GM12878 (cell line): ENCODE measurements around the gene TSPAN11. TPM values are rescaled to one million over a fixed set of nuclear protein-coding genes. Genes with fewer than 3 reads are reported as not detected.

ENCODE experiments used
- ATAC-seq: fragments of 200-7000 bp; cut with Tn5 transposase; 3 replicates; pipeline ENCODE4 v1.9.1; 2020; ENCODE audit warnings: mild to moderate bottlenecking, moderate library complexity
- BruUV-seq: library from RNA; stranded (reverse); fragments of 400-500 nt; replicated peaks from 2 replicates; lab custom pipeline; 2021; lab: Mats Ljungman, UMichigan
- CTCF ChIA-PET: fragments of 300-600 bp; sonication (Branson Sonifier 250); formaldehyde crosslinking; extraction: SDS; loops from one replicate; lab custom pipeline; 2021; ENCODE audit warnings: inconsistent platforms; lab: Yijun Ruan, JAX
- POLR2A ChIA-PET: fragments of 350-600 bp; formaldehyde crosslinking; extraction: SDS; loops from one replicate; lab custom pipeline; 2021; ENCODE audit warnings: inconsistent platforms; lab: Charles Lee
- RAD21 ChIA-PET: fragments of 300-600 bp; sonication (Branson Sonifier 250); formaldehyde crosslinking; loops from one replicate; lab custom pipeline; 2023; ENCODE audit warnings: antibody characterized with exemption; ENCODE audit not compliant: unreplicated experiment; lab: Charles Lee
- SMC1A ChIA-PET: fragments of 300-600 bp; sonication (Branson Sonifier 250); formaldehyde crosslinking; loops from one replicate; lab custom pipeline; 2023; ENCODE audit not compliant: unreplicated experiment, uncharacterized antibody; lab: Charles Lee
- DNase-seq: peaks from one replicate; pipeline ENCODE4 v3.0.0-alpha.2; 2011; ENCODE audit warnings: low read depth, low spot score
- FAIRE-seq: peaks from 3 replicates; lab custom pipeline; 2011; peaks lifted over from hg19 to GRCh38; lab: Jason Lieb, UNC
- H2AFZ ChIP-seq: 2 replicates; pipeline ENCODE4 v1.6.0; 2011; ENCODE audit warnings: low read depth, low read length, control low read depth; ENCODE audit not compliant: control insufficient read depth
- H3K27ac ChIP-seq: 2 replicates; pipeline ENCODE4 v1.5.1; 2011; ENCODE audit warnings: control low read depth; ENCODE audit not compliant: control insufficient read depth, insufficient read depth
- H3K27me3 ChIP-seq, 2 experiments: replicated peaks in 1 of 2; 2 replicates each; pipeline versions ENCODE4 v1.6.0 to v1.6.1; 2011; ENCODE audit warnings: low read length in 1 of 2; ENCODE audit not compliant: control insufficient read depth in 2 of 2, insufficient read depth in 2 of 2
- H3K36me3 ChIP-seq, 2 experiments: 2 replicates each; pipeline ENCODE4 v1.5.1; 2011; ENCODE audit warnings: low read length in 1 of 2; ENCODE audit not compliant: control insufficient read depth in 2 of 2, insufficient read depth in 2 of 2
- H3K4me1 ChIP-seq: 2 replicates; pipeline ENCODE4 v1.6.1; 2011; ENCODE audit warnings: mild to moderate bottlenecking, low read length, moderate library complexity, mixed read lengths; ENCODE audit not compliant: control insufficient read depth, insufficient read depth
- H3K4me2 ChIP-seq: 2 replicates; pipeline ENCODE4 v1.6.0; 2011; ENCODE audit warnings: control low read depth; ENCODE audit not compliant: control insufficient read depth, insufficient read depth
- H3K4me3 ChIP-seq: fragments of 200-600 bp; sonication (generic); 2 replicates; pipeline ENCODE4 v1.5.1; 2016
- H3K79me2 ChIP-seq: 2 replicates; pipeline ENCODE4 v1.6.0; 2011; ENCODE audit warnings: low read length; ENCODE audit not compliant: control insufficient read depth, insufficient read depth
- H3K9ac ChIP-seq: 2 replicates; pipeline ENCODE4 v1.8.0; 2011; ENCODE audit warnings: low read length, control low read depth, mixed read lengths; ENCODE audit not compliant: control insufficient read depth, insufficient read depth
- H3K9me3 ChIP-seq: replicated peaks from 3 replicates; pipeline ENCODE4 v1.5.1; 2011; ENCODE audit warnings: mild to moderate bottlenecking, low read length; ENCODE audit not compliant: control insufficient read depth, insufficient read depth
- H4K20me1 ChIP-seq: 2 replicates; pipeline ENCODE4 v1.6.0; 2011; ENCODE audit not compliant: control insufficient read depth, insufficient read depth
- CBX3 ChIP-seq: fragments of 200-600 bp; sonication (generic); IDR thresholded peaks from 2 replicates; pipeline ENCODE4 v1.6.1; 2016; ENCODE audit warnings: low read depth, borderline replicate concordance
- CHD2 ChIP-seq: IDR thresholded peaks from 2 replicates; pipeline ENCODE4 v1.6.1; 2011; ENCODE audit warnings: low read depth, low read length, improper control_type of control experiment, borderline replicate concordance
- FOS ChIP-seq: IDR thresholded peaks from 3 replicates; pipeline ENCODE4 v1.6.1; 2011; ENCODE audit warnings: borderline replicate concordance; ENCODE audit not compliant: insufficient read length; ENCODE audit errors: extremely low read depth
- SUZ12 ChIP-seq: fragments of 200-600 bp; sonication (generic); IDR thresholded peaks from one replicate; pipeline ENCODE4 v1.6.1; 2018; ENCODE audit warnings: antibody characterized with exemption, mild to moderate bottlenecking; ENCODE audit not compliant: unreplicated experiment
- WGBS: methylation state at CpG from one replicate; pipeline ENCODE4 v1.1.6; 2016; ENCODE audit warnings: low lambda C conversion rate; ENCODE audit not compliant: insufficient replicate concordance, insufficient coverage; ENCODE audit errors: missing lambda C conversion rate; 5-methylcytosine and 5-hydroxymethylcytosine counted together
- in situ Hi-C: fragments of 300-500 bp; cut with MboI; formaldehyde crosslinking; loops from 9 replicates; pipeline ENCODE4 v1.14.3; 2018; ENCODE audit warnings: mixed read lengths
- intact Hi-C: fragments of 100-400 bp; cut with micrococcal nuclease; formaldehyde crosslinking; loops from one replicate; pipeline ENCODE4 v1.14.2; 2022; ENCODE audit not compliant: unreplicated experiment
- polyA plus RNA-seq, 11 experiments: library from polyadenylated mRNA; depleted of rRNA in 4 of 11; unstranded in 6 of 11; stranded (reverse) in 5 of 11; fragments of >200 nt; fragmentation: Nextera tagmentation in 4 of 11; fragmentation: Illumina TruSeq in 1 of 11; extraction: Ambion mirVana in 4 of 11; extraction: Trizol in 1 of 11; gene quantifications; 1 replicate in 1 of 11; 2 replicates in 10 of 11; pipeline versions ENCODE4 v1.2.1 to v1.2.3, GENCODE V29; 2011 to 2016; ENCODE audit warnings: inconsistent platforms in 2 of 11, missing spikeins in 2 of 11, low read depth in 1 of 11
- total RNA-seq, 4 experiments: library from RNA; depleted of rRNA in 3 of 4; stranded (reverse); fragments of >200 nt in 3 of 4; fragmentation: Illumina TruSeq in 1 of 4; extraction: Trizol in 1 of 4; gene quantifications; 2 replicates each; pipeline versions ENCODE4 v1.2.1 to v1.2.3, GENCODE V29; 2013 to 2021
- TF ChIP-seq, protein P1 (sequence below): IDR thresholded peaks from 2 replicates; pipeline ENCODE4 v1.6.1; 2012; ENCODE audit warnings: mild to moderate bottlenecking, low read depth, low read length
- TF ChIP-seq, protein P2 (sequence below): IDR thresholded peaks from 2 replicates; pipeline ENCODE4 v1.6.1; 2012; ENCODE audit warnings: low read depth, low read length, improper control_type of control experiment
- TF ChIP-seq, protein P3 (sequence below): fragments of 150-350 bp; IDR thresholded peaks from 2 replicates; pipeline ENCODE4 v1.6.1; 2016; ENCODE audit warnings: low read depth, low read length
- TF ChIP-seq, protein P4 (sequence below): IDR thresholded peaks from 2 replicates; pipeline ENCODE4 v1.6.1; 2012; ENCODE audit warnings: low read length, inconsistent platforms
- TF ChIP-seq, protein P5 (sequence below): fragments of 450-650 bp; IDR thresholded peaks from 2 replicates; pipeline ENCODE4 v1.6.1; 2017; ENCODE audit warnings: antibody characterized with exemption, mild to moderate bottlenecking, moderate library complexity
- TF ChIP-seq, protein P6 (sequence below): IDR thresholded peaks from 2 replicates; pipeline ENCODE4 v1.6.1; 2012; ENCODE audit warnings: low read depth, low read length, improper control_type of control experiment

The TSPAN11 gene
- total and polyA plus RNA-seq, 10 of the 15 experiments (the other 5 are each of a cell fraction or from before 2014, with no cell fraction given): under 0.01 to 0.27 (median 0.04) TPM; not detected in 6

DNA sequence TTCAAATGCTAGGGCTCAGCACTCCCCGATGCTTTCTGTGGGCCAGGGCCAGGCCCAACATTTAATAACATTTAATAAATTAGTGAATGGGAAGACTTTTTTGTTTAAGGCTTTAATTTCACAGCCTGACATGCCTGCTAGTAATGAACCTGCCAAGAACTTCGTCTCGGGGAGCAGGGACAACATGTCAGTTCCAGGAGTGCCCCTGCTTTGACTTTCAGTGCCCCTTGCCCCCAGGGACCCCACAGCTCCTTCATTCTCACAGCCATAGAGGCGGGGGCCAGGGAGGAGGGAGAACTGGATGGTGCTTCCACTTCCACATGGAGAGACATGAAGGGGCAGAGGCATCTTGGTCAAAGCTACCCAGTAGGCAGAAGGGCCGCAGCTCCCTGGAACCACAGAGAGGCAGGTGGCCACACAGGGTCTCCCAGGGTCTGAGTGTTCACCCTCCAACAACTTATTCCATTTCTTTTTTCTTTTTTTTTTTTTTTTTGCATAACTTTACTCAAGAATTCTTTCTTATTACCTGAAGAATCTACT is 81.2 kb downstream of the TSPAN11 start:
- ChIA-PET SMC1A (no interaction called here), POLR2A (no interaction called here), CTCF (no interaction called here), RAD21 (no interaction called here)
- no peaks in the 10 kb centered on the region for H3K36me3 ChIP-seq
- DNase-seq (no peak), ATAC-seq (no peak), FAIRE-seq (no peak)
- no peak overlapping the region for H3K4me3 ChIP-seq
- H4K20me1 ChIP-seq: no peaks in the 10 kb centered on the region
- no TSS peak for BruUV-seq
- no peak overlapping the region for H3K9ac ChIP-seq
- intact Hi-C loops (no loop called here), in situ Hi-C loops (no loop called here)
- no peaks in the 10 kb centered on the region for H3K4me1 ChIP-seq
- WGBS: 35% methylated on average over 5 of the region's 5 CpGs
- no peaks in the 10 kb centered on the region for H3K79me2 ChIP-seq
- H3K9me3 ChIP-seq: no peaks in the 10 kb centered on the region
- H3K4me2 ChIP-seq: no peak overlapping the region
- H2AFZ ChIP-seq: no peak overlapping the region
- H3K27me3 ChIP-seq: no peaks in the 10 kb centered on the region; a peak in 1 of 4 replicates
- no peak overlapping the region for H3K27ac ChIP-seq
- no peak for TF ChIP-seq SUZ12
- TF ChIP-seq, protein P1, sequence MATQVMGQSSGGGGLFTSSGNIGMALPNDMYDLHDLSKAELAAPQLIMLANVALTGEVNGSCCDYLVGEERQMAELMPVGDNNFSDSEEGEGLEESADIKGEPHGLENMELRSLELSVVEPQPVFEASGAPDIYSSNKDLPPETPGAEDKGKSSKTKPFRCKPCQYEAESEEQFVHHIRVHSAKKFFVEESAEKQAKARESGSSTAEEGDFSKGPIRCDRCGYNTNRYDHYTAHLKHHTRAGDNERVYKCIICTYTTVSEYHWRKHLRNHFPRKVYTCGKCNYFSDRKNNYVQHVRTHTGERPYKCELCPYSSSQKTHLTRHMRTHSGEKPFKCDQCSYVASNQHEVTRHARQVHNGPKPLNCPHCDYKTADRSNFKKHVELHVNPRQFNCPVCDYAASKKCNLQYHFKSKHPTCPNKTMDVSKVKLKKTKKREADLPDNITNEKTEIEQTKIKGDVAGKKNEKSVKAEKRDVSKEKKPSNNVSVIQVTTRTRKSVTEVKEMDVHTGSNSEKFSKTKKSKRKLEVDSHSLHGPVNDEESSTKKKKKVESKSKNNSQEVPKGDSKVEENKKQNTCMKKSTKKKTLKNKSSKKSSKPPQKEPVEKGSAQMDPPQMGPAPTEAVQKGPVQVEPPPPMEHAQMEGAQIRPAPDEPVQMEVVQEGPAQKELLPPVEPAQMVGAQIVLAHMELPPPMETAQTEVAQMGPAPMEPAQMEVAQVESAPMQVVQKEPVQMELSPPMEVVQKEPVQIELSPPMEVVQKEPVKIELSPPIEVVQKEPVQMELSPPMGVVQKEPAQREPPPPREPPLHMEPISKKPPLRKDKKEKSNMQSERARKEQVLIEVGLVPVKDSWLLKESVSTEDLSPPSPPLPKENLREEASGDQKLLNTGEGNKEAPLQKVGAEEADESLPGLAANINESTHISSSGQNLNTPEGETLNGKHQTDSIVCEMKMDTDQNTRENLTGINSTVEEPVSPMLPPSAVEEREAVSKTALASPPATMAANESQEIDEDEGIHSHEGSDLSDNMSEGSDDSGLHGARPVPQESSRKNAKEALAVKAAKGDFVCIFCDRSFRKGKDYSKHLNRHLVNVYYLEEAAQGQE: no peak
- TF ChIP-seq, protein P2, sequence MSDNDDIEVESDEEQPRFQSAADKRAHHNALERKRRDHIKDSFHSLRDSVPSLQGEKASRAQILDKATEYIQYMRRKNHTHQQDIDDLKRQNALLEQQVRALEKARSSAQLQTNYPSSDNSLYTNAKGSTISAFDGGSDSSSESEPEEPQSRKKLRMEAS: no peak
- TF ChIP-seq, protein P3, sequence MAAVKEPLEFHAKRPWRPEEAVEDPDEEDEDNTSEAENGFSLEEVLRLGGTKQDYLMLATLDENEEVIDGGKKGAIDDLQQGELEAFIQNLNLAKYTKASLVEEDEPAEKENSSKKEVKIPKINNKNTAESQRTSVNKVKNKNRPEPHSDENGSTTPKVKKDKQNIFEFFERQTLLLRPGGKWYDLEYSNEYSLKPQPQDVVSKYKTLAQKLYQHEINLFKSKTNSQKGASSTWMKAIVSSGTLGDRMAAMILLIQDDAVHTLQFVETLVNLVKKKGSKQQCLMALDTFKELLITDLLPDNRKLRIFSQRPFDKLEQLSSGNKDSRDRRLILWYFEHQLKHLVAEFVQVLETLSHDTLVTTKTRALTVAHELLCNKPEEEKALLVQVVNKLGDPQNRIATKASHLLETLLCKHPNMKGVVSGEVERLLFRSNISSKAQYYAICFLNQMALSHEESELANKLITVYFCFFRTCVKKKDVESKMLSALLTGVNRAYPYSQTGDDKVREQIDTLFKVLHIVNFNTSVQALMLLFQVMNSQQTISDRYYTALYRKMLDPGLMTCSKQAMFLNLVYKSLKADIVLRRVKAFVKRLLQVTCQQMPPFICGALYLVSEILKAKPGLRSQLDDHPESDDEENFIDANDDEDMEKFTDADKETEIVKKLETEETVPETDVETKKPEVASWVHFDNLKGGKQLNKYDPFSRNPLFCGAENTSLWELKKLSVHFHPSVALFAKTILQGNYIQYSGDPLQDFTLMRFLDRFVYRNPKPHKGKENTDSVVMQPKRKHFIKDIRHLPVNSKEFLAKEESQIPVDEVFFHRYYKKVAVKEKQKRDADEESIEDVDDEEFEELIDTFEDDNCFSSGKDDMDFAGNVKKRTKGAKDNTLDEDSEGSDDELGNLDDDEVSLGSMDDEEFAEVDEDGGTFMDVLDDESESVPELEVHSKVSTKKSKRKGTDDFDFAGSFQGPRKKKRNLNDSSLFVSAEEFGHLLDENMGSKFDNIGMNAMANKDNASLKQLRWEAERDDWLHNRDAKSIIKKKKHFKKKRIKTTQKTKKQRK: no peak
- TF ChIP-seq, protein P4, sequence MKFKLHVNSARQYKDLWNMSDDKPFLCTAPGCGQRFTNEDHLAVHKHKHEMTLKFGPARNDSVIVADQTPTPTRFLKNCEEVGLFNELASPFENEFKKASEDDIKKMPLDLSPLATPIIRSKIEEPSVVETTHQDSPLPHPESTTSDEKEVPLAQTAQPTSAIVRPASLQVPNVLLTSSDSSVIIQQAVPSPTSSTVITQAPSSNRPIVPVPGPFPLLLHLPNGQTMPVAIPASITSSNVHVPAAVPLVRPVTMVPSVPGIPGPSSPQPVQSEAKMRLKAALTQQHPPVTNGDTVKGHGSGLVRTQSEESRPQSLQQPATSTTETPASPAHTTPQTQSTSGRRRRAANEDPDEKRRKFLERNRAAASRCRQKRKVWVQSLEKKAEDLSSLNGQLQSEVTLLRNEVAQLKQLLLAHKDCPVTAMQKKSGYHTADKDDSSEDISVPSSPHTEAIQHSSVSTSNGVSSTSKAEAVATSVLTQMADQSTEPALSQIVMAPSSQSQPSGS: no peak
- TF ChIP-seq FOS: no peak
- no peak for TF ChIP-seq CHD2
- TF ChIP-seq CBX3: no peak
- TF ChIP-seq, protein P5, sequence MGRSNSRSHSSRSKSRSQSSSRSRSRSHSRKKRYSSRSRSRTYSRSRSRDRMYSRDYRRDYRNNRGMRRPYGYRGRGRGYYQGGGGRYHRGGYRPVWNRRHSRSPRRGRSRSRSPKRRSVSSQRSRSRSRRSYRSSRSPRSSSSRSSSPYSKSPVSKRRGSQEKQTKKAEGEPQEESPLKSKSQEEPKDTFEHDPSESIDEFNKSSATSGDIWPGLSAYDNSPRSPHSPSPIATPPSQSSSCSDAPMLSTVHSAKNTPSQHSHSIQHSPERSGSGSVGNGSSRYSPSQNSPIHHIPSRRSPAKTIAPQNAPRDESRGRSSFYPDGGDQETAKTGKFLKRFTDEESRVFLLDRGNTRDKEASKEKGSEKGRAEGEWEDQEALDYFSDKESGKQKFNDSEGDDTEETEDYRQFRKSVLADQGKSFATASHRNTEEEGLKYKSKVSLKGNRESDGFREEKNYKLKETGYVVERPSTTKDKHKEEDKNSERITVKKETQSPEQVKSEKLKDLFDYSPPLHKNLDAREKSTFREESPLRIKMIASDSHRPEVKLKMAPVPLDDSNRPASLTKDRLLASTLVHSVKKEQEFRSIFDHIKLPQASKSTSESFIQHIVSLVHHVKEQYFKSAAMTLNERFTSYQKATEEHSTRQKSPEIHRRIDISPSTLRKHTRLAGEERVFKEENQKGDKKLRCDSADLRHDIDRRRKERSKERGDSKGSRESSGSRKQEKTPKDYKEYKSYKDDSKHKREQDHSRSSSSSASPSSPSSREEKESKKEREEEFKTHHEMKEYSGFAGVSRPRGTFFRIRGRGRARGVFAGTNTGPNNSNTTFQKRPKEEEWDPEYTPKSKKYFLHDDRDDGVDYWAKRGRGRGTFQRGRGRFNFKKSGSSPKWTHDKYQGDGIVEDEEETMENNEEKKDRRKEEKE: no peak
- TF ChIP-seq, protein P6, sequence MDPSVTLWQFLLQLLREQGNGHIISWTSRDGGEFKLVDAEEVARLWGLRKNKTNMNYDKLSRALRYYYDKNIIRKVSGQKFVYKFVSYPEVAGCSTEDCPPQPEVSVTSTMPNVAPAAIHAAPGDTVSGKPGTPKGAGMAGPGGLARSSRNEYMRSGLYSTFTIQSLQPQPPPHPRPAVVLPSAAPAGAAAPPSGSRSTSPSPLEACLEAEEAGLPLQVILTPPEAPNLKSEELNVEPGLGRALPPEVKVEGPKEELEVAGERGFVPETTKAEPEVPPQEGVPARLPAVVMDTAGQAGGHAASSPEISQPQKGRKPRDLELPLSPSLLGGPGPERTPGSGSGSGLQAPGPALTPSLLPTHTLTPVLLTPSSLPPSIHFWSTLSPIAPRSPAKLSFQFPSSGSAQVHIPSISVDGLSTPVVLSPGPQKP: no peak
